AG09319 (cell line): ENCODE data around the gene UCHL1.
"Not testable (repeated sequence)": the region's sequence is repeated elsewhere in the genome, so short reads cannot be mapped to it uniquely, and the experiment has no call there.

Source experiments
- DNase-seq: peaks from one replicate; pipeline ENCODE4 v3.0.0-alpha.2; 2010; ENCODE audit warnings: low read depth; ENCODE audit errors: extremely low read depth
- CTCF ChIP-seq: IDR thresholded peaks from 2 replicates; pipeline ENCODE4 v1.5.1; 2011; ENCODE audit warnings: low read depth, mild to moderate bottlenecking, inconsistent platforms, low read length, moderate library complexity

Gene UCHL1

GRCh38 chr4:41260116-41260733 is 3.5 kb downstream of the UCHL1 start:
- no peak for TF ChIP-seq CTCF
- no peak for DNase-seq

- TF ChIP-seq CTCF, result no peak
- DNase-seq, result no peak
Measured at GRCh38 chr4:41262198-41262597, 5.5 kb downstream of the UCHL1 start.

- no peak for DNase-seq
- no peak for TF ChIP-seq CTCF
Measured at GRCh38 chr4:41264212-41264611, 7.5 kb downstream of the UCHL1 start.

- DNase-seq, result no peak
- no peak for TF ChIP-seq CTCF
Measured at GRCh38 chr4:41267997-41268396, 11.3 kb downstream of the UCHL1 start.

- DNase-seq, result no peak
Measured at GRCh38 chr4:41268721-41269517, 12.2 kb downstream of the UCHL1 start.

GRCh38 chr4:41269682-41270081 is 13.0 kb downstream of the UCHL1 start:
- no peak for DNase-seq
- no peak for TF ChIP-seq CTCF

More at GRCh38 chr4:41268721-41269517, 12.2 kb downstream of the UCHL1 start:
- no peak for TF ChIP-seq CTCF

GRCh38 chr4:41275931-41276330 is 19.2 kb downstream of the UCHL1 start:
- DNase-seq, result not testable (repeated sequence)
